ENCODE results near the gene CACNG6.

- TF ChIP-seq, protein P1, sequence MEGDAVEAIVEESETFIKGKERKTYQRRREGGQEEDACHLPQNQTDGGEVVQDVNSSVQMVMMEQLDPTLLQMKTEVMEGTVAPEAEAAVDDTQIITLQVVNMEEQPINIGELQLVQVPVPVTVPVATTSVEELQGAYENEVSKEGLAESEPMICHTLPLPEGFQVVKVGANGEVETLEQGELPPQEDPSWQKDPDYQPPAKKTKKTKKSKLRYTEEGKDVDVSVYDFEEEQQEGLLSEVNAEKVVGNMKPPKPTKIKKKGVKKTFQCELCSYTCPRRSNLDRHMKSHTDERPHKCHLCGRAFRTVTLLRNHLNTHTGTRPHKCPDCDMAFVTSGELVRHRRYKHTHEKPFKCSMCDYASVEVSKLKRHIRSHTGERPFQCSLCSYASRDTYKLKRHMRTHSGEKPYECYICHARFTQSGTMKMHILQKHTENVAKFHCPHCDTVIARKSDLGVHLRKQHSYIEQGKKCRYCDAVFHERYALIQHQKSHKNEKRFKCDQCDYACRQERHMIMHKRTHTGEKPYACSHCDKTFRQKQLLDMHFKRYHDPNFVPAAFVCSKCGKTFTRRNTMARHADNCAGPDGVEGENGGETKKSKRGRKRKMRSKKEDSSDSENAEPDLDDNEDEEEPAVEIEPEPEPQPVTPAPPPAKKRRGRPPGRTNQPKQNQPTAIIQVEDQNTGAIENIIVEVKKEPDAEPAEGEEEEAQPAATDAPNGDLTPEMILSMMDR (IDR thresholded peaks at IDR 0.05) = no peak
- TF ChIP-seq POLR2A (IDR thresholded peaks at IDR 0.05) (no peak), EP300 (IDR thresholded peaks at IDR 0.05) (no peak), POLR2AphosphoS5 (IDR thresholded peaks at IDR 0.05) (no peak)
Observed at GRCh38 chr19:54041969-54042606, 50.7 kb downstream of the CACNG6 start.

Data from upper lobe of left lung (tissue), 4 donors.